HG03060 (cell line): ENCODE results near the gene GABBR2.

ENCODE experiments used
- ATAC-seq: cut with Tn5 transposase; IDR thresholded peaks from one replicate; pipeline ENCODE4 v1.9.1; 2021; ENCODE audit warnings: low read depth, moderate number of reproducible peaks; ENCODE audit not compliant: unreplicated experiment

The GABBR2 gene

GRCh38 chr9:98419260-98419603 is 289.5 kb downstream of the GABBR2 start:
- no peak for ATAC-seq

DNA sequence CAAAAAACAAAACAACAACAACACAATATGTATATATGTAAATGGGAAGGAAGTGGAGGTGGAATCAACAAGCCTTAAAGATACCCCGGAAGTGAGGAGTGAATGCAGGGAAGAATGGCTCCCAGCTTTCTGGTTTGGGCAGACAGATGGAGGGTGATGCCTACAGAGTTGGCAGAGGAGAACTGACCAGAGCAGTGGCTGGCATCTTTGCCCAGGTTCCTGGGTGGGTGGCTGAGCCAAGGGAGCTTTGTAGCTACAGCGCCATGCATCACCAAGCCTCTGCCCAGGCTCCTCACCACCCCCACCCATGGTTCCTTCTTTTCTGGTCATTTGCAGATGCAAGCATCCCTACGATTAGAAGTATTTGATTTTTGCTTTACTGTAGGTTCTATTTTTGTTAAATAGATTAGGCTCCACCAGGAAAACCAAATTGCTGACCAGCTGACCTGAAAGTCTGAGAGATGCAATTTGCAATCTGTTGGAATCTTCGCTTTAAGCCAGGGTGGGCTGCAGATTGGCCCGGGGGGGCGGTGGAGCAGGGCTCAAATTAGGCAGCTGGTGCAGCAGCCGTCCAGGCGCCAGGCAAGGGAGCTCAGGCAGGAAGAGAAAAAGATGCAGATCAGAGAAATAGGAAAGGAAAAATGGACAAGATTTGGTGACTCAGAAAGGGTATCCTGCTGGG is 290.0 kb downstream of the GABBR2 start:
- no peak for ATAC-seq

DNA sequence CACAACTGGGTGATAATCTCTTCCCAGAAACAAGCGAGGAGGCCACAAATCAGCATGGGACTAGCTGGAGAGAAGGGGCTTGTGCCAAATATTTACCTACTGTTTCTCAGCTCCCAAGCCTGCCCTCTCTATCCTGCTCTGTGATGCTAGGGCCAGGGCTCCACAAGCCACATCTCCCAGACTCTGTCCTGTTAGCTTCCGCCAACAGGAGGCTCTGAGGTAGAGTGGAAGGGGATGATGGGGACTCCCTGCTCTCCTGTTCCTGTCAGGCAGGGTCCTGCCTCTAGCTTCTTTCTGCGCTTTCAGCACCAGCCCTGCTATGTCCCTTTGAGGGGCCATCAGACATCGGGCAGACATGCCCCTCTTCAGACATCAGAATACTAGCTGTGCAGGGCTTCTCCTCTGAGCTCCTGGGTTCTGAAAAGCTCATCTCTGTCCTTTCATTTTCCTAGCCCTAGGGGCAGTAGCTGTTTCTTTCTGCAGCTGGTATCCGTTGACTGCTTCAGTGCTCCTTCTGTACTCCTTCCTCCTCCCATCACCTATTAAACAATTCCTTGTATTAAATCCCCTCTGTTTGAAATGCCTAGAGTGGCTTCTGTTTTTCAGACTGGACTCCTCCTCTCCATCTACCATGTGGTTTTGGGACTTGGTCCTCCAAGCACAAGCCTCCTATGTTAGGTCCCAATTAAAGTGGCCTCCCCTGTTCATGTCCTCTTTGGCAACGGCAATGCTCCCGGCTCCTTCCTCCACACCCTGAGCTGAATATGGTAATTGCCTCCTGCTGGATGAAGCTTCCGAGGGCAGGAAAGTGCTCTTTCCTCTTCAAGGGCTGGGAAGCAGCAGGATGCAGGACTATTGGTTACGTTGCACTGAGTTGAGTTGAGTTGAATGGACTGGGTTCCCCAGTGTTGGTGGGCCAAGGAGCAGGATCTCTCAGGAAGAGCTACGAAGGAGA is 292.2 kb downstream of the GABBR2 start:
- ATAC-seq = no peak

- ATAC-seq = no peak
These were observed 293.0 kb downstream of the GABBR2 start for GRCh38 chr9:98415782-98416181.

DNA sequence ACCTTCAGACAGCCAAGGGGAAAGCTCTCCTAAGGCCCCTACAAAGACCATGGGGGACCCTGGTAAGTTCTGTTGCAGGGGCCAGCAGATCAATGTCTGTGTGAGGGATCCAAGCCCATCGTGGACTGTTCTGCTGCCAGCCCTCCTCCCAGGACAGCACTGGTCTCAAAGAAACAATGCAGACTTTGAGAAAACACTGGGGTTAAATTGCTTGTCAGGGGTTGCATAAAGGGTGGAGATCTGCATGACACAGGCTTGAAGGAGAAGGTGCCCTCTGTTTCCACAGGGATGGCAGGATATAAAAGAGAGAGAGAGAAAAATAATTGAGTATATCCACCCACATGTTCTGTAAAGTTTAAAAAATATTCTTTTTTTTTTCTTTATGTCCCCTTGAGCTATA is 295.7 kb downstream of the GABBR2 start:
- no peak for ATAC-seq

- no peak for ATAC-seq
These were observed 296.5 kb downstream of the GABBR2 start for GRCh38 chr9:98412101-98412842.

DNA sequence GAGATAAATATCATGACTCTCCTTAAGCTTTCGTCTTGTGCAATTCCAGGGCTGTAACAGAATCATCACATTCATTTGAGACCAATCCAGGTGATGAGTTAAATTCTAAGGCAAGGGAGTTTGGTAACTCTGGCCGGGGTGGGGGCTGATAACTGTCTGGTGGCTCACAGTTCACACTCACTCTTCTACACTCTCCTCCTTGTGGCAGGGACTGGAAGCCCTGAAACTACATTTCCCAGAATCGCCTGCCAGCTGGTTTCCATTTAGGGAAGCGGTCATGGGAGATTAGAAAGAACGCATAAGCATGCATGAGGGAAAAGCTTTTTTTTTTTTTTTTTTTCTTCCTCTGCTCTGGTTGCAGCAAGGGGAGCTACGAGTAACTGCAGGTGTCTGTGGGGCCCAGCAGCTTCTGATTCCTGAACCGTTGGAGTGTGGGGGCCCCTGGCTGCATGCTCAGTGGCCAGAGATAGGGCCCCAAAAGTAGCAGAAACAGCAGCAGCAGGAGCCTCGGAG is 298.5 kb downstream of the GABBR2 start:
- no peak for ATAC-seq

GRCh38 chr9:98409719-98410118 is 299.0 kb downstream of the GABBR2 start:
- ATAC-seq = no peak

GRCh38 chr9:98406469-98406868 is 302.3 kb downstream of the GABBR2 start:
- ATAC-seq = no peak

- no peak for ATAC-seq
These were observed 304.5 kb downstream of the GABBR2 start for GRCh38 chr9:98404237-98404636.

DNA sequence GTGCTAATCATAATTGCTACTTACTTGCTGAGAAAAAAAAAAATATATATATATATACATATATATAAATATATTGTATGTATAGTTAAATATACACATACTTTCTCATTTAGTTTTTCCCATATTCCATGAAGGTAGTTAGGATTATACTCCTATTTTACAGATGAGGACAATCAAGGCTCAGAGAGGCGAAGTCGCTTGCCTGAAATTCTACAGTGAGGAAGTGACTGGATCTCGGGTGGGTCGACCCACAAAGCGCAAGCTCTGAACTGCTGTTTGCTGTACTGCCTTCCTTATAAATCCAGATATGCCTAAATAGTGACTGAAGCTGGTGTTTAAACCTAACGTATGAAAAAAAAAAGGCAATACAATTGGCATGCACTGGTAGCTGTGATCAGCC is 305.0 kb downstream of the GABBR2 start:
- no peak for ATAC-seq

- no peak for ATAC-seq
These were observed 306.5 kb downstream of the GABBR2 start for GRCh38 chr9:98402019-98402840.

DNA sequence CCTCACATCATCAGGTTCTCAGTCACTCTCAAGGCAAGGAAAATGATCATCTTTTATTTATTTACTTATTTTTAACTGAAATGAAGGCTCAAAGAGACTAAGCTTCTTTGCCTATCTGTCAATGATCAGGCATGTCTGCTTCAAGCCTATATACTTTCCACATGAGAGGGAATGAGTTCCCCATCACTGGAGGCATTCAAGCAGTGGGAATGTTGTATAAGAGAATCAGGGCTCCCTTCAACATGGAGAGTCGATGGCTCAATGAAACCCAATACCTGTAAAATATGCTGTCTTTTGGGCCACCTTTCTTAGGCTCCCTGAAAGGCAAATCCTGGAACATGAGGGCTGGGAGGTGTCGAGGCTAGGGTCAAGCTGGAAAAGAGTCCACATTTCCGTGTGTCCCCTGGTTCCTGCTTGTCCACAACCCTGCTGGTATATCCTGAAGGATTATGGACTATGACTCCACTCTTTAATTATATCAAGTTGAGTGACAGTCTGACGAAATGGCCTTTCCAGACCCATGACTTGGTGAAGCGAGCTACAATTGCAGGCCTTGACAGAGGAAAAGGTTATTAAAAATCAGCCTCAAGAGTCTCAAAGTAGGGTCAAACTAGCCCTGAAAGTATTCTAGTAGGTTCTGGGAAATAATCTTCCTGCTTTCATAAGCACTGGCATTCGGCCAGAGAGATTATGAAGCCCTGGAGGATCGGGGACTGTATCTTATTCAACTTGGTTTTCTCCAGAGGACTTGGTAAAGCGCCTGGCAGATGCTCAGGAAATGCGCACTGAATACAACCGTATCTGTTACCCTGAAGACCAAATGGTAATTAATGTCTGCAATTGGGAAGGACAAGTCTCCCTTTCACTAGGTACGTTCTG is 307.4 kb downstream of the GABBR2 start:
- no peak for ATAC-seq

GRCh38 chr9:98399950-98400683 is 308.6 kb downstream of the GABBR2 start:
- ATAC-seq = no peak

- ATAC-seq = no peak
These were observed 312.1 kb downstream of the GABBR2 start for GRCh38 chr9:98396656-98397055.

- no peak for ATAC-seq
These were observed 312.5 kb downstream of the GABBR2 start for GRCh38 chr9:98396236-98396635.

DNA sequence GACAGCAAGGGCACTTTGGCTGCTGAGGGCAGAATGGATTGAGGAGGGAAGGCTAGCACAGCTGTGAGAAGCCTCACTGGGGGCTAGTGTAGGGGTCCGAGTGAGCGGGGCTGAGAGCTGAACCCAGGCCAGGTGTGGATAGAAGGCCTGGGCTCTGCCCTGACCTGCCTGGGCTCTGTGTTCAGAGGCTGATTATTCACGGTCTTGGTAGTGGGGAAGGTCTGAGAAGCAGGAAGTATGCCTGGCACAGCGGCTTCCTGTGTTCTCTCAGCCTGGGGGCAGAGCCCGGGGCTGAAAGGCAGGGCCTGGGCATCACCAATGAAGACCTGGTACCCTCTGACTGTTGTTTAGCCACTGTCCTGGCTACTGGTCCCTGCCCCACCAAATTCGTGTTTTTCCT is 316.9 kb downstream of the GABBR2 start:
- ATAC-seq = no peak

DNA sequence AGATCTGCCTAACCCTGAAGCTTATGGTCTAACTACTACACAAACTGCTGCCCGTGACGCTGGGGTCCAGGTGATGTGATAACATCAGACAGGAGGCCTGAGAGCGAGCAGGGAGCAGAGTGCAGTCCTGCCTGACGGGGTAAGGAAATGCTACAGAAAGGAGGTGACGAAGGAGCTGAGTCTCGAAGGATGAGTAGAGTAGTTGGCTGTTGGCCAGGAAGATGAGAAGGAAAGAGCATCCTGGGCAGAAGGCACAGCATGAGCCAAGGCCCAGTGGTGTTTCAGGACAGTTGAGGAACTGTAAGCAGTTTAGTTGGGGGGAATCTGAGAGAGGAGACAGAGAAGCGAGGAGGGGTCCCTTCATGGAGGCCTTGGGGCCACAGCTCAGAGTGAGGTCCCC is 317.3 kb downstream of the GABBR2 start:
- no peak for ATAC-seq

DNA sequence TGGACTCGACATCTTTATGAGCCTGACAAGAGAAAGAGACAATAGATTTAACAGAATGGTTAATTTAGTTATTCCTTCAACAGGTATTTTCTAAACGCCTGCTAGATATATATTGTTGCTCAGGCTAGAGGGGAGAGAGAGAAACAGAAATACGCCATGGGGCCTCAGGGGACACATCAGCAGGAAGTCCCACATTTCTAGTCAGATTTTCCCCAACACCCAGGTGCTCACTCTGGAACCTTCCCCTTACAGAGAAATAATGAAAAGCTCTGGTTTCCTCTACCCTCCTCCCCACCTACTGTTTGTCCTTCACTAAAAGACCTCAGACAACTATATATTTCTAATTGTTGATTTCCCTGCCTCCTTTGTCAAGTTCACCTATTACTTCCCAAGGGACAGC is 323.0 kb downstream of the GABBR2 start:
- ATAC-seq = no peak
